ENCODE measurements around the gene ENPP7.

DNA sequence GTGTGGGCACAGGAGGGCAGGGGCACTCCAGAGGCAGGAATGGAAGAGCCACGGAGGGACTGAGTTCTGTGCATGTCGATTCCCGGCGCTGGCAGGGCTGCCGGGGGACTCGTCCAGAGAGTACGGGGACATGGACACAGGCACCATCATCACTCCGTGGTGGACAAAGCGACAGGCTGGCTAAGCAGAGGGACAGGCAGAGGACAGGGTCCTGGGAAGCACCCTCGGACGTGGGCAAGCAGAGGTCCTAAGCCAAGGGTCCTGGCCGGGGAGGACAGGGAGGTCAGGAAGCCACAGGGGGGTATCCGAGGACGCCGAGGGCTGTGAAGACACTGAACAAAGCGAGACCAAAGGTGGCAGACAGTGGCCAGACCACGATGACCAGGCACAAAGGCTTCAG is 44.3 kb upstream of the ENPP7 start:
- TF ChIP-seq TCF12 (IDR thresholded peaks at IDR 0.05; ENCODE audit: low read depth) (no peak), EP300 (IDR thresholded peaks at IDR 0.05; ENCODE audit: borderline replicate concordance) (no peak), CREB1 (IDR thresholded peaks at IDR 0.05; ENCODE audit: low read depth) (no peak), FOXM1 (IDR thresholded peaks at IDR 0.05; ENCODE audit: borderline replicate concordance, low read depth) (no peak), TAF1 (IDR thresholded peaks at IDR 0.05; ENCODE audit: low read depth) (no peak), ZBTB7A (IDR thresholded peaks at IDR 0.05; ENCODE audit: low read depth) (no peak)
- TF ChIP-seq, protein P1, sequence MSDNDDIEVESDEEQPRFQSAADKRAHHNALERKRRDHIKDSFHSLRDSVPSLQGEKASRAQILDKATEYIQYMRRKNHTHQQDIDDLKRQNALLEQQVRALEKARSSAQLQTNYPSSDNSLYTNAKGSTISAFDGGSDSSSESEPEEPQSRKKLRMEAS (IDR thresholded peaks at IDR 0.05), result no peak

Measured in Ishikawa (cell line).